ENCODE results near the gene COX11.

The COX11 gene

GRCh38 chr17:54967621-54968261 lies 713 bp downstream of the COX11 start:
- DNase-seq = no peak

GRCh38 chr17:54956791-54957190 lies 11.7 kb downstream of the COX11 start:
- DNase-seq = no peak

DNA sequence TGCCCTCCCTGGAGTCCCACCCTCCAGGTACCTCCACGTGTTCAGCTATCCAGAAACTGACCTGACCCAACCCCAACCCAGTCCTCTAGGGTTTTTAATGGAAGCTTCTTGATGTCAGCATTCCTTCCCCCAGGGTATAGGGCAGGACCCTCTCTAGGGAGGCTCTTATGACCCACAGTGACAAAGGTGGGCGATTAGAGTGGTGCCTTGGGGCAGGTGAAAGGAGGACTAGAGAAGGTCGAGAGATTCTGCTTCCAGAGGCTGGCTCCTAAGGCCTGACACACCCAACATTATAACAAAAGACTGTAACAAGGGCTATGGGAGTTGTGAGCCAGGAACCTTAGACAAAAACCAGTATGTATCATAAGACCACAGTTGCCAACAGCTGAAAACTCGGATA lies 17.2 kb downstream of the COX11 start:
- DNase-seq = no peak

GRCh38 chr17:54950116-54950515 lies 18.3 kb downstream of the COX11 start:
- DNase-seq = no peak

DNA sequence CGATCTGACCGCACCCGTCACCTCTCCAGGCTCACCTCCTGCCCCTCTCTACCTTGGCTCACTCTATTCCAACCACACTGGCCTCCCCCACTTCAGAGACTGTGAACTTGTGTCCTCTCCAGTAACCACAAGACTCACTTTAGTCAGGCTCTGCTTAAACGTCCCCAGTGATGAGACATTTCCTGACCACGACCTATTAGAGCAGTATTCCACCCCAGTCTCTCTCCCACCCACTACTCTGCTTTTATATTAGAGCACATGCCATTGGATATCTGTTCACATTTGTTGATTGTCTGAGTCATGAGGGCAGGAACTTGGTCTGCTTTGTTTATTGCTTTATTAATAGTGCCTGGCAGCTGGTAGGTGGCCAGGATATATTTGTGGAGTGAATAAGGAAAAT lies 20.1 kb downstream of the COX11 start:
- DNase-seq = no peak

DNA sequence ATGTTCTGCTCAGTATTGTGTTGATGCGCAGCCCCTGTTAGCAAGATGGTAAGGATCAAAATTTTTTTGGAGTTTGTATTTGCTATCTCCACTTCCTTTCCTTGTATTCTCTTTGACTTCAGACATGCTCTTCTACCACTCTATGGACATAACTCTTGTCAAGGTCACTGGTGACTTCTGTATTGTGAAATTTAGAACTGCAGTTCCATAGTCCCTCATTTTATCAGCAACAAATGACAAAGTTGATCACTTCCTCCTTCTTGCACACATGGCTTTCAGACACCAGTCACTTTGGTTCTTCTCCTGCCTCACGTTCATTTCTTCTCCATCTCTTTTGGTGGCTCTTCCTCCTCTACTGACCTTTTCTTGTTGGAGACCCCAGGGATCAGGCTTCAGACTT lies 21.1 kb downstream of the COX11 start:
- DNase-seq = no peak

DNA sequence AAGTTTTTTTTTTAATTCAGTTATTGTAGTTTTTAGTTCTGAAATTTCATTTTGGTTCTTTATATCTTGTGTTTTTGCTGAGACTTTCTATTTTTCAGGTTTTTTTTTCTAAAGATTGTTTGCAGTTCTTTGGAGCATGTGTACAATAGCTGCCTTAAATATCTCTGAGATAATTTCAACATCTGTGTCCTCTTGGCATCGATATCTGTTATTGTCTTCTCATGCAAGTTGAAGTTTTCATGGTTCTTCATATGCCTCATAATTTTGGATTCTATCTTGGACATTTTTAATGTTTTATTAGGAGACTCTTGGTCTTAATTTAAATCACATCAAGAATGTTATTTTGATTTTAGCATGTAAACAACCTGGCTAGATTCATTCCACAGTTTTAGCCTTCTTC lies 22.8 kb downstream of the COX11 start:
- DNase-seq = no peak

DNA sequence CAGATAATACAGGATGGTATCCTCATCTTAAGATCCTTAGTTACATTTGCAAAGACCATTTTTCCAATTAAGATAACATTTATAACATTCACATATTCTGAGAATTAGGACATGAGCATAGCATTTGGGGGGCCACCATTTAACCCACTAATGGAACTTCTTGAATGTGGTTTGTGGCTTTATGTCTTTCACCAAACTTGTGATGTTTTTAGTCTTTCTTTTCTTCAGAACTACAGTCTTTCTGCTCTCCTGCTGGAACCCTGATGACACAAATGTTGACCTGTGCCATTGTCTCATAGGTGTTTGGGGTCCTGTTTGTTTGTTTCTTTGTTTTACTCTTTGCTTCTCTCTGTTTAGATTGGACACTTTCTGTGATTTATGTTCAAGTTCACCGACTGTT lies 23.2 kb downstream of the COX11 start:
- no peak for DNase-seq

DNA sequence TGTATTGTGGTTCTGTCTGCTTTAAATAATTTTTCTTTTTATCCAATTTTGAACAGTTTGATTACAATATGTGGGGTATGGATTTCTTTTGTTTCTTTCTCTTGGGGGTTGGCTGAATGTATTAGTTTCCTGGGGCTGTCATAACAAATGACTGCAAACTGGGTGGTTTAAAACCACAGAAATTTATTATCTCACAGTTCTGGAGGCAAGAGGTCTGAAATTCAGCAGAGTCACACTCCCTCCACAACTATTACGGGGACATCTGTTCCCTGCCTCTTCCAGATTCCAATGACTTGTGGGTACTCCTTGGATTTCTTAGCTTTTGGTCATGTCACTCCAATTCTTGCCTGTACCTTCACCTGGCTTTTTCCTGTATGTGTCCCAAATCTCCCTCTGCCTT lies 23.7 kb downstream of the COX11 start:
- DNase-seq = no peak

- no peak for DNase-seq
Observed at GRCh38 chr17:54941285-54941684, 27.2 kb downstream of the COX11 start.

GRCh38 chr17:54937426-54937825 lies 31.0 kb downstream of the COX11 start:
- no peak for DNase-seq

DNA sequence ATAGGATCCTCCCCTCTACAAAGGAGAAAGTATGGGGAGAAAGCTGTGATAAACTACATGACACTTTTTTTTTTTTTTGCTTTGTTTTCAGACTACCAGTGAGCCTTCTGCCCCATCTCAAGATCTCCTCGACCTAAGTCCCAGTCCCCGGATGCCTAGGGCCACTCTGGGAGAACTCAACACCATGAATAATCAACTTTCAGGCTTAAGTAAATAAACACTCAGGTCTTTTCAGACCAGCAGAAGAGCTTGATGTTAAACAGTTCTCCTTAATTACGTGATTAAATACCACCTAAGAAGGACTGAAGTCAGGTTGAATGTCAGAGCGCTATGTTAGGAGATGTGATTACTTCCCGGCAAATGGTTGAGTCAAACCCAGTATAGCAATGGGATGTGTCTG lies 31.4 kb downstream of the COX11 start:
- DNase-seq = no peak

- DNase-seq = no peak
Observed at GRCh38 chr17:54935471-54935870, 33.0 kb downstream of the COX11 start.

DNA sequence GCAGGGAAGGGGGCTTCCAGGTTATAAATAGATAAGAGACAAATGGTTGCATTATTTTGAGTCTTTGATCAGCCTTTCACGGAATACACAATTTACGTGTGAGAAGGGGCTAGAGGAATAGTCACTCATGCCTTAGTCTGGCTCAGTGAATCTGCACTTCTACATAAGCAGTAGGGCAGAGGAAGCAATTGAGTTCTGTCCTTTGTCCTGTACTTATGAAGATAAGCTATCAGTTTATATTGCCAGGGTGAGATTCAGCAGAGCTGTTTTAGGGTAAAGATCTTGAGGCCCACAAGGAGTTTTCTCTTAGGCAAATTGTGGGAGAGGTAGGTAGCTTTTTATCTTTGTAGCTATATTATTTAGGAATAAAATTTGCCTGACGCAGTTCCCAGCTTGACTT lies 34.5 kb downstream of the COX11 start:
- DNase-seq = no peak

DNA sequence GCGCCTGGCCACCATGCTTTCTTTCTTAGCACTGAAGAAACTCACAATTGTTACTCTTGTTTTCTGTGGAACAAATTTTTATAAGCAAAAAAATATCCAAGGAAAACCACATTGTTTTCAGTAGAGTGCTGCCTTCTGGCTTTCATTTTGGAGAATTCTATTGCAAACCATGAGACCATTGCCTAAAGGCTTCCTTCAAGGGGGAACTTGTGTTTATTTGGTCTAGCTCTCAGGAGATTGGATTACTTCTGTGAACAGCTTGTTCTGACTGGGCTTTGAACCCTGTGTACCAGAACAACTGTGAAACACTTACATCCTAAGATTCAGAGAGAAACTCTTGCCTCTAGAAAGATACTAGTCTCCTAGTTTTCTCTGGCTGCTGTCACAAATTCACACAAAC lies 35.7 kb downstream of the COX11 start:
- no peak for DNase-seq

GRCh38 chr17:54927525-54927924 lies 40.9 kb downstream of the COX11 start:
- DNase-seq = no peak

GRCh38 chr17:54924405-54924804 lies 44.0 kb downstream of the COX11 start:
- DNase-seq = no peak

DNA sequence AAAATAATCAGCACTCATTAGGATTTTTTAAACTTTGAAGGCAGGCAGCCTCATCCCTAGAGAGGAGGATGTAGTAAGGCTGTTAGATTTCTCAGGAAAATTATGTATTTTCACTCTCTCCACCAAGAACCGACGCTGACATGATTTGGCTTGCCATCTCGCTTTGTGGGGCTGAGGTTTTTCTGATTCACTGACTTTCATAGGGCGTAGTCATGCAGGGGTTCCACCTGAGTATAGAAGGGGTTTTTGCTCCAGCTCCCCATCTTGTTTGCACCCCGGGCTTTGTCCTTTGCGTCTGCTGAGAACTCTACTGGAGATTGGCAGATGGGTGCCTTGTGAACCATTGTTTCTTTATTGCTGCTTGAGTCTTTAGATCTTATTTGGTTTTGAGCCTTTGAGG lies 47.6 kb downstream of the COX11 start:
- DNase-seq = no peak

GRCh38 chr17:54919425-54919824 lies 49.0 kb downstream of the COX11 start:
- DNase-seq = no peak

- DNase-seq = no peak
Observed at GRCh38 chr17:54916721-54917120, 51.7 kb downstream of the COX11 start.

Data from effector CD8-positive, alpha-beta T cell (primary cell).